ENCODE data around the gene BMPR1A.
"Not testable (repeated sequence)": the region's sequence is repeated elsewhere in the genome, so short reads cannot be mapped to it uniquely, and the experiment has no call there.

BMPR1A gene

DNA sequence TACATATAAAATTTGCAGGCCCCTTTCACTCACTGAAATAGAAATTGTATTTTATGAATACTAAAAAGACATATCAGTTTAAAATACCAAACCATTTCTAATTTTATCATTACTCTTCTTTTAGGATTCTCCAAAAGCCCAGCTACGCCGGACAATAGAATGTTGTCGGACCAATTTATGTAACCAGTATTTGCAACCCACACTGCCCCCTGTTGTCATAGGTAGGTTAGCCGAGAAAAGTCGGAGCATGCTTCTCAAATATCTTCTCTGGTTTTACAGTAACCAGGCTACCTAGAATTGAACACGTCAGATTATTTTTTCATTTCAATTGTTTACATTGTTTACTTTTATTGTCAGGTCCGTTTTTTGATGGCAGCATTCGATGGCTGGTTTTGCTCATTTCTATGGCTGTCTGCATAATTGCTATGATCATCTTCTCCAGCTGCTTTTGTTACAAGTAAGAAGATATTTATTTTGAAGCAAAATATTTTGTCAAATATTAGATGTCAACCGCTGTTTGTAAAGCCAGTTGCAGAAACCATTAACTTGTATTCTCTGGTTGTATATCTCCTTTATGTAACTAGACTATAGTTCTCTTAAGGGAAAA, 143.4 kb downstream of the BMPR1A start:
- peak; percentile 5 for DNase-seq

DNA sequence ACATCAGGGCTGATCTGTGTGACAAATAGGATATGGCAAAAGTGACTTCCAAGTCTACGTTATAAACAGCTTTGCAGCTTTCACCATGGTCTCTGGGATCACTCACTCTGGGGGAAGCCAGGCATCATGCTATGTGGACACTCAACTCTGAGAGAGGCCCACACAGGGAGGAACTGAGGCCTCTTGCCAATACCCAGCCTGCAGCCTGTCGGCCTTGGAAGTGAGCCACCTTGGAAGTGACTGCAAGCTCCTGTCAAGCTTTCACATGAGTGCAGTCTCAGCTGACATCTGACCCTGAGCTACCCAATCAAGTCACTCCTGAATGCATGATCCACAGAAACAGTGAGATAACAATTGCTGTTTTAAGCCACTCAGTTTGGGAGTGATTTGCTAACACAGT, 144.5 kb downstream of the BMPR1A start:
- no peak for DNase-seq

DNA sequence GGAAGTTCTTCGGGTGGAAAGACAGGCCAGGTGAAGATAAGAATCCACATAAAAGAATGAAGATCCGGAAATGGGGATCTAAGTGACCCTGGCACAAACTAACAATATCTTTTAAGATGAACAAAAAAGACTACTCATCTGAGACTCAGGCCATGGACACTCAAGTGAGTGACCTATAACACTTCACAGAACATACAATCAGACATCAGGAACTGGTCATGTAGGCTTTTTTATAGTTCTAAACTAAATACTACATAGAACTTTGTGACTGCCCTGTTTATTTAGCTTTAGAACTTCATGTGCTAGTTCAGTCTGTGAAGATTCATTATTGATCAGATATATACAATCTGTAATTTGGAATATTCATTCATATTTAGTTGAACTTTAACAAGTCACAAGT, 148.2 kb downstream of the BMPR1A start:
- DNase-seq: no peak

DNA sequence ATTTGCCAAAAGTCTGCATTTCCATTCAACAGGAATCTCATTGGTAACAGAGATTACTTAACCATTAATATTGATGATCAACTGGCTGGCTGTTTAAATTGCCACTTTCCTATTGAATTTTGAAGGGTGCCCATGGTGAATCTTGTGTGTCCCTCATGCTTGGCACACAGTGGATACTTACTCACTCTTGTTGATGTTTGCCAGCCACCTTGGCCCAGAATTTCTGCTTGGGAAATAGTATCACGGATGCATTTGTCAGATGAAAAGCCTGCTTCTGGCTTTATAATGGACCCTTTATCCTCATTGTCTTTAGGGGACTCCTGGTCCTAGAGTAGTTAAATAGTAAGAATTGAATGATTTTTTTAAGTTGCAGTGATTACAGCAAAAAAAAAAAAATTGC, 149.0 kb downstream of the BMPR1A start:
- DNase-seq: no peak

DNA sequence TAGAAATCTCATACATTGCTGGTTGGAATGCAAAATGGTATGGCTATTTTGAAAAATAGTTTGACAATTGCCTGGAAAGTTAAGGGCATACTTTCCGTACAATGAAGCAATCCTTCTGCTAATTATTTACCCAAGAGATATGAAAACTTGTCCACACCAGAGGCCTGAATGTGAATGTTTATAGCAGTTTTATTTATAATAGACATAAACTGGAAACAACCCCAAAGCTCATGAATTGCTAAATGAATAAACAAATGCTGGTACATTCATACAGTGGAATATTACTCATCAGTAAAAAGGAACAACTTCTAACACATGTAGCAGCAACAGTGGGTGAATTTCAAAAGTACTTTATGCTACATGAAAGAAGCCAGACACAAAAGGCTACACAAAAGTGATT, 158.3 kb downstream of the BMPR1A start:
- no peak for DNase-seq

DNA sequence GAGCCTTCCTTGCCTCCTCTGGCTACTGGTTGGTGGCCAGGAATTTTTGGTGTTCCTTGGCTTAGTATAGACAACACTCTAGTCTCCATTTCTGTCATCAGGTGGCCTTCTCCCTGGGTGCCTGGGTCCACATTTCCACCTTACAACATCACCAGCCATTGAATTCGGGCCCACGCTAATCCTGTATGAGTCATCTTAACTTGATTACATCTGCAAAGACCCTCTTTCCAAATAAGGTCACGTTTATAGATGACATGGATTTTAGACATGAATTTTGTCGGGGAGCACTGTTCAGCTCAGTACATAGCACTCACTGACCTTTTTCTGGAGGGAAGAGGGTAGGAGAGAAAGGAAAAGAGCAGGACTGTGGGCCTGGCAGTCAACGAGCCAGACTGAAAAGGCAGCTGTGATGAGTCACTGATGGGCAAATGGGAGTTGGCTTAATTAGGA, 161.6 kb downstream of the BMPR1A start:
- no peak for DNase-seq

DNA sequence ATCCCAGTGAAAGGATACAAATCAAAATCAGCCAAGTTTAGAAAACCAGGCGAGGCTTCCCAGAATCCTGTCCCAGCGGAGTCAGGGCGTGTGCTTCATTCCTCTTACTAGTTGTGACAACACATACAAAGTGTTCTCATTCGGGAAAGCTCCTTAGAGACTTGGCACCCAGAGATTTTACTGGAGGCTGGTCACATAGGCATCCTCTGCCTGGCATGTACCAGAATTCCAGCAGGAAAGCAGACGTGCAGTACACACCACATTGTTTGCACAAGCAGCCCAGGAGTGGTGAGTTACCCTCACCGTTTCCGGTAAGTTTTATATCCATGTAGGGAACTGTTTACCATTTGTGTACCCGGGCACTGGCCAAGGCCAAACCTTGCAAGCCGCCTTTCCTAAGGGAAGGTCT, 166.1 kb downstream of the BMPR1A start:
- no peak for DNase-seq

DNA sequence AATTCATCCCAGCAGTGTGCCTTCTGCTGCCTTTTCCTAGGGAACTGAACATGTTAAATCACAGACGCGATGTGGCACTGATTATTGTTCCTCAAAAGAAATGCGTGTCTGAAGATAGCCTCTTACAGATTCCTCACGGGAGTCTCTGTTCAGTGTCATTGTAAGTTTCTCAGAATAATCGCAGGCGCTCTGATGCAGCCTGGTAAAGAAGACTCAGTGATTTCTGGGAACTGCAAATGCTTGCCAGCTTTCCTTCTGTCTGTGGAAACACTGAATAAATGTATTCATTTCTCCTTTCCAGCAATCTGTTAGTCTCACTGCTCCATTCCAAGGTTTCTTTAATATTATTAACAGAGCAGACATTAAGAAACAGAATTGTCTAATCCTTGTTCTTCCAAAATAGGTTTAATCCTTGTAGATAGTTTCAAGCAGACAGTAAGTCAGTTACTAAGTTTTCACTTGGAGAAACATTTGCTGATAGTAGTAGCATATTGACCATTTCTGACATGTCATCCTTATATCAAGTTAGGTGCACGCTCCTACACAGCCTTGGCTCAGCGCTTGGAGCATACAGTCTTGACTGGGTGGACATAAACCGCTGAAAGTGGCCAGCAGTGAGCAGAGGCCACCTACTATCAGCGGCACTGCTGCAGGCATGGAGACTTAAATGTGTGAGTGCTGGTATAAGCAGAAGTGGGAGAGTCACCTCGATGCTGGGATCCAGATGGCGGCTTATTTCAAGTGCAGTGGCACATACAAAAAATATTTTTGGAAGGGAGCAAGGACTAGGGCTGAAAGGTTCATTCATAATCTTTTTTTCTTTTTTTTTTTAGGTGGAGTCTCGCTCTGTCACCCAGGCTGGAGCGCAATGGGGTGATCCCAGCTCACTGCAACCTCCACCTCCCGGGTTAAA, 173.3 kb downstream of the BMPR1A start:
- no peak for DNase-seq

DNA sequence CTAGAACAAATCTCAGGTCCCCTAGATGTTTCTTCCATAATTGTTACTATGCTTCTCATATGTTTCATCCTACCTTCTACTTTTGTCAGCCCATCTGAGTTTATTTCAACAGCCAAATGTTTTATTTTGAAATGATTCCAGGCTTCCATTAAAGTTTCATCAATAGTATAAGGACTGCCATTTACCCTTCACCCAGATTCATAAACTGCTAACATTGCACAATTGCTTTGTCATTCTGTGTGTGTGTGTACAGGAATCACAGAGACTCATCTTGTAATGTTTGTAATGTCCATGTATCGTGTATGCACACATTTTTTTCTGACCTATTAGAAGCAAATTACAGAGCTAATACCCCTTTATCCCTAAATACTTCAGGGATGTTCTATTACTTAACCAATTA, 175.5 kb downstream of the BMPR1A start:
- DNase-seq: no peak

DNA sequence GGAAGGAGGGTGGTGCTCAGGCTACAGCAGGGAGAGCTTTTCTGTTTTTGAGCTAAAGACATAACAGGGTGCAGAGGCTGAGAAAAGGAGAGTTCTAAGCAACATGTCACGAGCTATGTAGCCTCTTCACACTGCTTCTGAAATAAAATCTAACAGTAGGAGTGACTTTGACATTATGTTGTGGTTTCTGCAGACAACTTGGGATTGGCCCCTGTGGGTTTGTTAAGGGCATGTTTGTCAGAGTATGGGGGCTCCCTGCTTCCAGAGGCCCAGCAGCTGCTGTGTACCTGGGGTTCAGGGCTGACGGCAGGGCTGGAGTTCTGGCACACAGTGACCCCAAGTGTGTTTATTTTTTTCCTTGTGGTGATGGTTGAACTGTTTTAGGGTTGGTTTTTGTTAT, 176.3 kb downstream of the BMPR1A start:
- no peak for DNase-seq

DNA sequence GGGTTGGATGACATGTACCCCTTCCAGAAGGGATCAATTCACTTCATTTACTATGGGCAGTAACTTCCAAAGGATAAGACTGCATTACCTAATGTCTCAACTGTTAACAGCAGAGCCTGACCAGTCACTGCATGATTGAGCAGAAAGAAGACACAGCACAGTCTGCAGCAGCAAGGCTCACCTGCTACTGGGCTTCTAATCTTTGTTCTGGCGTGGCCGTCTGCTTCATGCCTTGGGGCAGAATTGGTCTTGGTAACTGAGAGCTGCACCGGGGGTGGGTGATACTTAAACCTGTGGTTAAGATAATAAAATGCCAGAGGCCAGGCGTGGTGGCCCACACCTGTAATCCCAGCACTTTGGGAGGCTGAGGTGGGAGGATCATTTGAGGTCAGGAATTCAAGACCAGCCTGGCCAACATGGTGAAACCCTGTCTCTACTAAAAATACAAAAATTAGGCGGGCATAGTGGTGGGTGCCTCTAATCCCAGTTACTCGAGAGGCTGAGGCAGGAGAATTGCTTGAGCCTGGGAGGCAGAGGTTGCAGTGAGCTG, 177.8 kb downstream of the BMPR1A start:
- not testable (repeated sequence) for DNase-seq

DNA sequence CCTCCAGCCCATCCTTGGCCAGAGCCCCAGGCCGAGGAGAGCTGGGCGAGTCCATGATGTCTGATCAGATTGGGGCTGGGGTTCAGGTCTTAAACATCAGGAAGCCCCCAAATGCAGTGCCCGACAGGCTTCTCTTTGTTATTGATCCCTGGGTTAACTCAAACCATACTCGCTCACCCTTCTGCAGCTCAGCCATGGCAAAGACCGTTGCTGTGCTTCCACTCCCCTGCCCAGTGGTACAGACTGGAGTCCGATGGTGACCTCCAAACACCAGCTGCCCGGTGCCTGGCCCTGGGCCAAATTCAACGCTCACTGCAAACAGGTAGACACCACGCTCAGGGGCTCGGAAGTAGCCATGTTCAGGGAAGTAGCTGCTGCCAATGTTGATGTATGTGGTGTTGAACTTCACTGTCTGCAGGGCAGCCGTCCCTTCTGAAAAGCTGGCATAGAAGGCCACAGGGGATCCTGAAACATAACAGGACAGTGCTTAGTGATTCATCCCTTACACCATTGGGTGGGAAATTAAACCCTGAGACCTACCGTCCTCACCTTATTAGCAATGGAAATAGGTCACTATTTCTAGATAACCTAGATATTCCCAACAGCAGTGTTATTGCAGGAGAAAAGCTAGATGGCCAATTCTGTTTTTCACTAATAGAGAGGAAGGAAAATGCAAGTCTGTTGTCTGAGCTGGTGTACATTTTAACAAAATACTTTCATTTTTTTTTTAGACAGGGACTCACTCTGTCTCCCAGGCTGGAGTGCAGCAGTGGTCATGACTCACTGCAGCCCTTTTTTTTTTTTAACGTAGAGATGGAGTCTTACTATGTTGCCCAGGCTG, 180.5 kb downstream of the BMPR1A start:
- DNase-seq: no peak

DNA sequence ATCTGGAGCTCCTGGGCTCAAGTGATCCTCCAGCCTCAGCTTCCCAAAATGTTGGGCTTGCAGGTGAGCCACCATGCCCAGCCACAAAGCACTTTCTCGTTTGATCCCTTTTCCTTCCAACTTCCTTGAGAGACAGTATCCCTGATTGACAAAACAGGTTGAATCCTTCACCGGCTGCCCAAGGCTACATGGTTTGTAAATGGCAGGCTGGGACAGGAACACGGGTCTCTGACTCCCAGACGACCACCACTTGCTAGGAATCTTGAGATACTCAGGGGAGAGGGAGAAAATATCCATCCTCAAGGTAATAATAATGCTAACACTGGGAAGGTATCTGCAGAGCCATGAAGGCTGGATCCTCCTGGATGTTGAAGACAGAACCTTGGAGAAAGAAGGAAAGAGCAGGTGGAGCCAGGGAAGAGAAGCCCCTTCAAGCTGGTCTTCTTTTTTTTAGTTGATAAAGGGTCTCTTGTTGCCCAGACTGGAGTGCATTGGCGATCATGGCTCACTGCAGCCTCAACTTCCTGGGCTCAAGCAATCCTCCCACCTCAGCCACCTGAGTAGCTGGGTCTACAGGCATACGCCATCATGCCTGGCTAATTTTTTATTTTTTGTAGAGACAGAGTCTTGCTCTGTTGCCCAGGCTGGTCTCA, 181.2 kb downstream of the BMPR1A start:
- no peak for DNase-seq

DNA sequence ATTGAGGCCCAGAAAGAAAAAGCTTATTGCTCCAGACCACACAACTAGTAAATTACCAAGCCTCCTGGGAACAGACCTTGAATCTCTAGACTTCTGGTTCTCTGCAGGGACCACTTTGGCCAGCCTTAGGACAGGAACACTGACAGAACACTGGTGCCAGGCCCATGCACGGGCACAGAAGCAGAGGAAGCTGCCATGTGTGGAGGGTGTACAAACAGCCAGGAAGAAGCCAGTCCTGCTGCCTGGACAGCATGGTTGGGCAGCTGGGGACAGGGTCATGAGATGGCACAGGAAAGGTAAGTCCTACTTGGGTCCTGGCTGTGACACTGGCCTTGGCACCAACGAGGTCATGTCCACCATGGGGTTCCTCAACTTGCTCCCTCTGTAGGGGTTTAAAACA, 181.8 kb downstream of the BMPR1A start:
- DNase-seq: no peak

DNA sequence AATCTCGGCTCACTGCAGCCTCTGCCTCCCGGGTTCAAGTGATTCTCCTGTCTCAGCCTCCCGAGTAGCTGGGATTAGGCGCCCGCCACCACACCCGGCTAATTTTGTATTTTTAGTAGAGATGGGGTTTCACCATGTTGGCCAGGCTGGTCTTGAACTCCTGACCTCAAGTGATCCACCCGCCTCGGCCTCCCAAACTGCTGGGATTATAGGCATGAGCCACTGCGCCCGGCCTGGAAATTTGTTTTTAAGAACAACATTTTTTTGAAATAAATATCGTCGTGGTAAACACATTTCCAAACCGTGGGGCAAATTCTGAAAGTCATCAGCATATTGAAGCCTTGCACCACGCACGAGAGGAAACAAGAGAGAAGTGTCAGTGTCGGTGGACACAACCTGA, 183.7 kb downstream of the BMPR1A start:
- DNase-seq: not testable (repeated sequence)

DNA sequence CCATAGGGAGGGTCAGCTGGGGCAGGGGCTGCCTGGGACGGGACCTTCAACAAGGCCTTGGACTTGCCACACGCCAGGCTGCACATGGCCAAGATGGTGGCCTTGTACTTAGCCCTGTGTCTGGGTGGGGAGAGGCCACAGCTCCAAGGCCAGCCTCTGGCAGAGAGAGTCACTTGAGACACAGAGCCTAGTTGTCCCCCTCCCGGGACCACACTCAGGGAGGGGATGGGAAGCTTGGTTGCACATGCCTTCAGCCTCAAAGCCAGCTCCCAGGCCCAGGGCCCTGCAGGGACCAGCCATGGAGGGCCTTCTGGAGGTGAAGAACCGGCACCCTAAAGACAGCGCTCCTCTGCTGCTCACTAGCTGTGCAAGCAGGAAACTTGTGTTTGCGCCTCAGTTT, 184.3 kb downstream of the BMPR1A start:
- DNase-seq: no peak

DNA sequence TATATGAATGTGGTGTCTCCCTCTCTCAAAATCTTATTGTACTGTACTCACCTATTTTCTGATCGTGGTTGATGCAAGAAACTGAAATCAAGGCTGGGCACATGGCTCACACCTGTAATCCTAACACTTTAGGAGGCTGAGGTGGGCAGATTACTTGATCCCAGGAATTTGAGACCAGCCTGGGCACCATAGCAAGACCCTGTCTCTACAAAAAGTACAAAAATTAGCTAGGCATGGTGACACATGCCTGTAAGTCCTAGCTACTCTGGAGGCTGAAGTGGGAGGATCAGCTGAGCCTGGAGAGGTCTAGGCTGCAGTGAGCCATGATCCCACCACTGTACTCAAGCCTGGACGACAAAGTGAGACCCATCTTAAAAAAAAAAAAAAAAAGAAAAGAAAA, 185.0 kb downstream of the BMPR1A start:
- no peak for DNase-seq

DNA sequence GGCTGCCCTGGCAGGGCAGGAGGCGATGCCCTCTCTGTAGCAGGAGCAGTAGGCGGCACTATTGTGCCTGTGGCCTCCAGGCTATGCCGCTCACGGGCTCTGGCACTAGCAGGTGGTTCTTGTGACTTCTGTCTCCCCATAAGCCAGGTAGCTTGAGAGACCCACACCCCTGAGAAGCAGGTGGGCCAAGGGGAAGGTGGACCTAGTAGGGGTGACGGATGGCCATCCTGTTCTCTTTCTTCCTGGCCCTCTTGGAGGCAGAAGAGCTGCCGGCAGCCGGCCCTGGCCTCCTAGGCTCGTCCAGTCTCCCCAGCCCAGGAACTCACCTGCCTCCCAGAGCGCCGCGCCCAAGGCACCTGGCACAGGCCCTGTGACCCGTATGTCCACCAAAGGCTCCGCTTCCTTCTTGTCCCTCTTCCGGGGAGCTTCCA, 185.6 kb downstream of the BMPR1A start:
- no peak for DNase-seq

DNA sequence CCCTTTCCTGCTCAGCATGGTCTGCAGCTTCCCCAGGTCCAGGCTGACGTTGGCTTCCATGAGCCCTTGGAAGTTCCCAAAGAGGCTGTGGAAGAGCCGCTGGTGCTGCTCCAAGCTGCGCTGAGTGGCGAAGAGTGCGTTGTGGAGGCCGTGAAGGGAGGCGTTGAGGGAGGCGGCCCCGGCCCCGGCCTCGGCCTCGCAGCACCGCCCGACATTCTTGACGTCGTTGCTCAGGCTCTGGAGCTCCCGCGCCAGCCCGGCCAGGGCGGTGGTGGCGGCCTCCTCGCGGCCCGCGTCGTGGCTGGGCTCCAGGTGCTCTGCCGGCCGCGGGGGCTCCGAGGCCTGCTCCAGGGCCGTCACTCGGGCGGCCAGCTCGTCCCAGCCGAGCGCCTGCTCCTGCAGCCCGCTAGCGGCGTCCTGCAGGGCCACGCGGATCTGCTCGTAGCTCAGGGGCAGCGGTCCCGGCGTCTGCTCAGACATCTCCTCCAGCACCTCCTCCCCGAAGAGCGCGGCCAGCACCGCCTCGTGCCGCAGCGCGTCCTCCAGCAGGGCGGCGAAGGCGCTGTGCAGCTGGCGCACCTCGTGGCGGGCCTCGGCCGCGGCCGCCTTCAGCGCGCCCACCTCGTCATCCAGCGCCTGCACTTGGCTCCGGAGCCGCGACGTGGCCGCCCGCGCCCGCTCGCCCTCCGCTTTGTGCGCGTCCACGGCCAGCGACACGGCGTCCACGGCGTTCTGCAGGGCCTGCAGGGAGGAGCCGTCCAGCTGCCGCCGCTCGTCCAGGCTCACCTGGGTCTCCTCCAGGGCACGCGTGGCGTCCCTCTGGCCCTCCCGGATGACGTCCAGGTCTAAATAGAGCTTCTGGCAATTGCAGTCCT, 186.3 kb downstream of the BMPR1A start:
- DNase-seq: no peak

DNA sequence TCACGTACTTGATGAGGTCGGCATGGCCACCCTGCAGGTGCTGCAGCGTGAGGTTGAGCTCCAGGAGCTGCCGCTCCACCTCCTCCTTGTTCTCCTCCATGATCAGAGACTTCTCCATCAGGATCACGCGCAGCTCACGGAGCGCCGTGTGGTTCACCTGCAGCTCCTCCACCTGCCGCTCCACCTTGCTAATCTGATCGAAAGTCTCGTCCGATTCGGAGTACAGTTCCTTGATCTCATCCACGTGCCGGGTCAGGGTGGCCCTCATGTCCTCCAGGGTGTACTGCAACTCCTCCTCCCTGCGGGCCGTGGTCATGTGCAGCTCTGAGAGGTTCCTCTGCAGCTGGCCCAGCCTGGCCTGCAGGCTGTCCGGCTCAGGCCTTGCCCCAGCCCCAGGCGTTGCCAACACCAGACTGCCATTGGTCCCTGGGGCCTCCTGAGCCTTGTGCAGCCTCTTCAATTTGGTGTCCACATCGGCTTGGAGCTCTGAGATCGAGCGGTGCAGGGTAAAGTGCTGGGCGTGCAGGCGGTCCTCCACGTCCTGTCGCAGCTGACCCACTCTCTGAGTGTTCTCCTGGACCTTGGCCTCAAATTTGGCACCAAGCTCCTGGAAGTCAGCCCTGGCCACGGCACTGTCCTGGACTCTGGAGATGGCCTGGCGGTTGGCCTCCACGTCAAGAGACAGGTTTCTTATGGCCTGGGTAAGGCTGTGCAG, 187.1 kb downstream of the BMPR1A start:
- no peak for DNase-seq

DNA sequence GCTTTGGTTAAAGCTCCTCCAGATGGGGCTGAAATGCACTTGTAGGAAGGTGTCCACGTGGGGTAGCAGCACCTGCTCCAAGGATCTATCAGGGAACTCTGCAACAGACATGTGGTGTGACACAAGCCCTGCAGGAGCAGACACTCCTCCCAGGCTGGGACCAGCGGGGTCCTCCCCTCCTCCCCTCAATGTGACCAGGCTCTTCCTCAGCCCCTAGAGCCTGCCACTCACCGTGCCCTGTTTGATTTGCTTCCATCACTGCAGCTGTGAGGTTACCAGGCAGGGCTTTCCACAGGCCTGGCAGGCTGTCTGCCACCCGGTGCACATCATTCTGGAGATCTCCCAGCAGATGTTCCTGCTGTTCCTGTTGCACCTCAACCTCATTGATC, 187.6 kb downstream of the BMPR1A start:
- DNase-seq: no peak

All from stimulated activated naive CD4-positive, alpha-beta T cell treated with Interleukin-2 at 50 U/mL for 16 hours (primary cell).